ENCODE data around the gene RAB33A. TPM values are rescaled to one million over a fixed set of nuclear protein-coding genes. Genes with fewer than 3 reads are reported as not detected.

RAB33A gene
- total and polyA plus RNA-seq, 2 donors (not counting 1 experiment from before 2014, with no cell fraction given), result 2.4 to 5.4 TPM

GRCh38 chrX:130144509-130144908 lies 27.3 kb upstream of the RAB33A start:
- H3K4me2 ChIP-seq (replicated peaks; ENCODE audit: low read depth, low read length, poor library complexity, severe bottlenecking), result no peak overlapping the region
- WGBS (ENCODE audit: insufficient coverage), result no CpG with 5 or more reads among the region's 3 CpGs
- H3K36me3 ChIP-seq (replicated peaks in 1 of 2; ENCODE audit: control extremely low read depth in 1 of 2, control insufficient read depth in 1 of 2, extremely low read depth in 1 of 2, insufficient read depth in 2 of 2, low read length in 1 of 2), result peaks cover 0 to 44% of the 10 kb centered on the region in 2 experiments
- no peak overlapping the region for H3K4me3 ChIP-seq (ENCODE audit: control extremely low read depth in 1 of 5, extremely low read depth in 1 of 5, insufficient read depth in 1 of 5, low read depth in 2 of 5, low read length in 4 of 5)
- no peak for ATAC-seq (ENCODE audit: low read depth)
- peak; percentile 10 for TF ChIP-seq CTCF (IDR thresholded peaks at IDR 0.05)
- no peak for TF ChIP-seq EZH2 (IDR thresholded peaks at IDR 0.05; ENCODE audit: borderline replicate concordance, insufficient read depth, low read depth, low read length, poor library complexity, severe bottlenecking)
- no peak overlapping the region for H2AFZ ChIP-seq (ENCODE audit: insufficient read depth, low read depth, low read length, poor library complexity, severe bottlenecking)
- no peaks in the 10 kb centered on the region for H3K4me1 Mint-ChIP-seq
- no peak overlapping the region for H3K9ac ChIP-seq (ENCODE audit: low read length)
- H3K27ac Mint-ChIP-seq, result no peak overlapping the region
- POLR2A ChIA-PET, result no interaction called here
- no peak for DNase-seq
- no peaks in the 10 kb centered on the region for H4K20me1 ChIP-seq (ENCODE audit: control insufficient read depth, insufficient read depth, low read length, poor library complexity, severe bottlenecking)
- no peaks in the 10 kb centered on the region for H3K9me3 Mint-ChIP-seq (ENCODE audit: insufficient read depth)
- no peaks in the 10 kb centered on the region for H3K27me3 Mint-ChIP-seq
- CTCF ChIA-PET, result interaction anchor here (1.3 kb wide), 1 partner anchor 65 kb away, joined by 3 read pairs; no protein-coding TSS in a partner anchor
- no peaks in the 10 kb centered on the region for H3K27me3 ChIP-seq (replicated peaks in 1 of 4; ENCODE audit: control extremely low read depth in 1 of 4, control insufficient read depth in 3 of 4, insufficient read depth in 4 of 4, low read length in 3 of 4)
- no peaks in the 10 kb centered on the region for H3K79me2 ChIP-seq (ENCODE audit: control insufficient read depth, insufficient read depth, low read length)
- H3K27ac ChIP-seq (ENCODE audit: low read length in 2 of 2), result no peak overlapping the region
- no peak overlapping the region for H3K4me3 Mint-ChIP-seq
- H3K9me3 ChIP-seq (ENCODE audit: control extremely low read depth in 1 of 3, control insufficient read depth in 2 of 3, insufficient read depth in 1 of 3, low read length in 2 of 3), result no peaks in the 10 kb centered on the region
- intact Hi-C loops (cut with micrococcal nuclease), result loop anchor here (1.0 kb wide), 1 partner anchor 48 kb away; no protein-coding TSS in a partner anchor
- H3K4me1 ChIP-seq (ENCODE audit: control insufficient read depth in 2 of 2, insufficient read depth in 2 of 2, low read length in 2 of 2), result no peaks in the 10 kb centered on the region

- no peaks in the 10 kb centered on the region for H4K20me1 ChIP-seq (ENCODE audit: control insufficient read depth, insufficient read depth, low read length, poor library complexity, severe bottlenecking)
- no peak overlapping the region for H3K27ac ChIP-seq (ENCODE audit: low read length in 2 of 2)
- H2AFZ ChIP-seq (ENCODE audit: insufficient read depth, low read depth, low read length, poor library complexity, severe bottlenecking), result no peak overlapping the region
- H3K4me1 ChIP-seq (ENCODE audit: control insufficient read depth in 2 of 2, insufficient read depth in 2 of 2, low read length in 2 of 2), result no peaks in the 10 kb centered on the region
- intact Hi-C loops (cut with micrococcal nuclease), result no loop called here
- CTCF ChIA-PET, result interaction anchor here (0.6 to 1.3 kb wide), 3 partner anchors 52 to 66 kb away, joined by 3 to 4 read pairs (median 4); no protein-coding TSS in a partner anchor
- no peaks in the 10 kb centered on the region for H3K27me3 ChIP-seq (replicated peaks in 1 of 4; ENCODE audit: control extremely low read depth in 1 of 4, control insufficient read depth in 3 of 4, insufficient read depth in 4 of 4, low read length in 3 of 4)
- Mint-ChIP-seq H3K9me3 (ENCODE audit: insufficient read depth) (no peaks in the 10 kb centered on the region), H3K27ac (no peak overlapping the region), H3K4me1 (no peaks in the 10 kb centered on the region), H3K27me3 (no peaks in the 10 kb centered on the region), H3K4me3 (no peak overlapping the region)
- WGBS (ENCODE audit: insufficient coverage), result no CpG with 5 or more reads among the region's 4 CpGs
- no peak overlapping the region for H3K4me2 ChIP-seq (replicated peaks; ENCODE audit: low read depth, low read length, poor library complexity, severe bottlenecking)
- H3K9me3 ChIP-seq (ENCODE audit: control extremely low read depth in 1 of 3, control insufficient read depth in 2 of 3, insufficient read depth in 1 of 3, low read length in 2 of 3), result no peaks in the 10 kb centered on the region
- H3K79me2 ChIP-seq (ENCODE audit: control insufficient read depth, insufficient read depth, low read length), result no peaks in the 10 kb centered on the region
- no peak overlapping the region for H3K4me3 ChIP-seq (ENCODE audit: control extremely low read depth in 1 of 5, extremely low read depth in 1 of 5, insufficient read depth in 1 of 5, low read depth in 2 of 5, low read length in 4 of 5)
- TF ChIP-seq EZH2 (IDR thresholded peaks at IDR 0.05; ENCODE audit: borderline replicate concordance, insufficient read depth, low read depth, low read length, poor library complexity, severe bottlenecking) (no peak), CTCF (IDR thresholded peaks at IDR 0.05) (no peak)
- DNase-seq, result no peak
- no peak overlapping the region for H3K9ac ChIP-seq (ENCODE audit: low read length)
- no peak for ATAC-seq (ENCODE audit: low read depth)
- H3K36me3 ChIP-seq (replicated peaks in 1 of 2; ENCODE audit: control extremely low read depth in 1 of 2, control insufficient read depth in 1 of 2, extremely low read depth in 1 of 2, insufficient read depth in 2 of 2, low read length in 1 of 2), result peaks cover 0 to 40% of the 10 kb centered on the region in 2 experiments
- POLR2A ChIA-PET, result no interaction called here
These were observed 26.6 kb upstream of the RAB33A start for GRCh38 chrX:130145123-130145522.
